Esophagus (tissue), 2 donors: ENCODE measurements around the gene RAB15. TPM values are rescaled to one million over a fixed set of nuclear protein-coding genes. Genes with fewer than 3 reads are reported as not detected.

Experiments
- H3K27ac ChIP-seq, 2 donors: one replicate each; pipeline ENCODE4 v1.5.1; 2013; ENCODE audit warnings: low read depth in 2 of 2, mild to moderate bottlenecking in 2 of 2, inconsistent platforms in 1 of 2, low read length in 1 of 2, moderate library complexity in 1 of 2
- H3K27me3 ChIP-seq, 2 donors: one replicate each; pipeline ENCODE4 v1.6.1; 2013; ENCODE audit warnings: low read length in 2 of 2, control low read depth in 1 of 2, mild to moderate bottlenecking in 1 of 2; ENCODE audit not compliant: insufficient read depth in 2 of 2, control insufficient read depth in 1 of 2
- H3K36me3 ChIP-seq, 2 donors: one replicate each; pipeline ENCODE4 v1.6.1; 2013; ENCODE audit warnings: low read length in 1 of 2; ENCODE audit not compliant: control insufficient read depth in 2 of 2, insufficient read depth in 2 of 2
- H3K4me1 ChIP-seq, 2 donors: one replicate each; pipeline ENCODE4 v1.6.1; 2013; ENCODE audit warnings: low read length in 1 of 2; ENCODE audit not compliant: control insufficient read depth in 2 of 2, insufficient read depth in 2 of 2
- H3K4me3 ChIP-seq, 2 donors: one replicate each; pipeline ENCODE4 v1.5.1; 2013; ENCODE audit warnings: low read length in 2 of 2, mild to moderate bottlenecking in 2 of 2, low read depth in 1 of 2, moderate library complexity in 1 of 2
- H3K9me3 ChIP-seq, 2 donors: one replicate each; pipeline ENCODE4 v1.6.1; 2013; ENCODE audit warnings: mild to moderate bottlenecking in 2 of 2, low read depth in 1 of 2, low read length in 1 of 2, moderate library complexity in 1 of 2; ENCODE audit not compliant: control insufficient read depth in 2 of 2, insufficient read depth in 1 of 2
- WGBS, 2 donors: extraction: QIAGEN DNeasy Blood & Tissue Kit; methylation state at CpG; one replicate each; pipeline ENCODE4 v1.1.7; 2013; 5-methylcytosine and 5-hydroxymethylcytosine counted together
- polyA plus RNA-seq, 2 donors: library from polyadenylated mRNA; stranded (reverse); fragments of 200-250 nt; gene quantifications; one replicate each; pipeline ENCODE4 v1.2.3, GENCODE V29; 2013
- donor health status: healthy with polysubstance abuse.
- donor health status: Bipolar disorder and iron deficiency.

The RAB15 gene
- polyA plus RNA-seq, 2 donors = 3.2 to 3.3 TPM

DNA sequence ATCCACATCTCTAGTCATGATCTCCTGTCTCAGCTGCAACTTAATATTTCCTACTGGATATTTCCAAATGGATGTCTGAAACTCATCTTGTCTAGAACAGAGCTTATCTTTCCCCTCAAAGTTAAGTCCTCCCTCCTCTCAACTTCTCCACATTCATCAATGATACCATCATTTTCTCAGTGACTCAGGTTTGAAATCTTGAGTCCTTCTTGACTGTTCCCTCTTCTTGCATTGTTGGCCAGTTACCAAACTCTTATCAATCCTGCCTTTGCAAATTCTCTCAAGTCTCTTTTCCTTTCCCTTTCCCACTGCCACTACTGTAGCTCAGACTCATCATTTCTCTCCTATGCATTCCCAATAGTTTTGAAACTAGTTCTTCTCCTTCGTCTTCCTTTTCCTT lies 72.2 kb downstream of the RAB15 start:
- Histone ChIP-seq H3K4me3 (no peak overlapping the region), H3K36me3 (no peaks in the 10 kb centered on the region), H3K27ac (no peak overlapping the region), H3K27me3 (no peaks in the 10 kb centered on the region), H3K4me1 (no peaks in the 10 kb centered on the region), H3K9me3 (no peaks in the 10 kb centered on the region)
- 72 to 78% methylated on average over 1 of the region's 1 CpG for WGBS, 2 donors

Other genes starting within 250 kb of the RAB15 start
- gene SPTB, start 92.4 kb downstream of the RAB15 start, polyA plus RNA-seq = under 1 TPM; 0.11 to 0.41 TPM
- gene CHURC1, start 57.9 kb downstream of the RAB15 start, polyA plus RNA-seq = 10 to 100 TPM; 30.3 to 31.7 TPM
- 100 to 1,000 TPM in 1 of 2 donors, 10 to 100 TPM in 1; 77.2 to 128 TPM for gene GPX2, start 29.6 kb downstream of the RAB15 start, polyA plus RNA-seq
- 10 to 100 TPM; 13.3 to 14.6 TPM for gene FNTB, start 14.6 kb upstream of the RAB15 start, polyA plus RNA-seq
- gene MAX, start 130.2 kb upstream of the RAB15 start, polyA plus RNA-seq = 10 to 100 TPM; 52.2 to 66.8 TPM